ENCODE results near the gene HOXB13. TPM values are rescaled to one million over a fixed set of nuclear protein-coding genes. Genes with fewer than 3 reads are reported as not detected.
"Not testable (repeated sequence)": the region's sequence is repeated elsewhere in the genome, so short reads cannot be mapped to it uniquely, and the experiment has no call there.

The HOXB13 gene
- total RNA-seq, 2 experiments from 2014 or later = not detected

DNA sequence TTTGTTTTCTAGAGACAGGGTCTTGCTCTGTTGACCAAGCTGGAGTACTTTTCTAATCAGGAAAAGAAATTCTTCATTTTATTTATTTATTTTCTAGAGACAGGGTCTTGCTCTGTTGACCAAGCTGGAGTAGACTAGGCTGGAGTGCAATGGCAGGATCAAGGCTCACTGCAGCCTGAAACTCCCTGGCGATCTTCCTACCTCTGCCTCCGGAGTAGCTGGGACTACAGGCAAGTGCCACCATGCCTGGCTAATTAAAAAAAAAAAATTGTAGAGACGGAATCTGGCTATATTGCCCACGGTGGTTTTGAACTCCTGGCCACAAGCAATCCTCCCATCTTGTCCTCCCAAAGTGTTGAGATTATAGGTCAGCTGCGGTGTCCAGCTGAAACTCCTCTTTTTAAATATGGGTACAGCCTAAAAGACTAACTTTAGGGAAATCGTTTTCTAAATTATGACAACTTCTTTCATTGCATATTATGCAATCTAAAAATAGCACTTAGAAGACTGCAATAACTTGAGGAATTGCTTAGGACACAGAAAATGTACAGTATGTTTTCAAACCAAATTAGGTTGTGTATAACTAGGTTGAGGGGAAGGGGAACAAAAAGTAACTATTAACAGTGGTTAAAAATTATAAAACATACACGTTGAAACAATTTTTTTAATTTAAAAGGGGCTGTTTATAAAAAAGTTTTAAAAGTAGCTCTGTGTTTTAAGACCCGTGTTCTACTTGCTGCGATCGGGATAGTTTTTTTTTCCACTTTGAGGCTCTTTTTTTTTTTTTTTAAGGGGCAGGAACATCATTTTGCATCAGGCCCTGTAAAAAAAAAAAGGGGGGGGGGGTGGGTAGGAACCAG lies 11.0 kb downstream of the HOXB13 start:
- ATAC-seq (ENCODE audit: poor library complexity) (no peak), DNase-seq (no peak)
- ChIA-PET CTCF (interaction anchor here (0.5 to 1.6 kb wide), 3 partner anchors 14 to 1618 kb away, joined by 3 to 4 read pairs (median 3); no protein-coding TSS in a partner anchor), POLR2A (interaction anchor here (0.7 to 1.6 kb wide), 4 partner anchors 11 to 347 kb away, joined by 3 to 6 read pairs (median 4); partner anchors contain the start of gene HOXB13)
- Histone ChIP-seq H3K27me3 (ENCODE audit: control insufficient read depth in 1 of 2, insufficient read depth in 2 of 2, low read length in 2 of 2) (peaks cover 70 to 91% of the 10 kb centered on the region in 2 experiments), H3K36me3 (ENCODE audit: insufficient read depth, low read length) (no peaks in the 10 kb centered on the region), H3K4me3 (ENCODE audit: low read length) (no peak overlapping the region), H3K9me3 (ENCODE audit: control insufficient read depth in 1 of 2, insufficient read depth in 1 of 2, low read length in 2 of 2) (peaks cover 0 to 32% of the 10 kb centered on the region in 2 experiments), H3K4me1 (ENCODE audit: insufficient read depth, low read length) (peaks cover 29% of the 10 kb centered on the region), H3K27ac (ENCODE audit: low read depth in 1 of 2, low read length in 2 of 2) (no peak overlapping the region)
- intact Hi-C loops (cut with DNase I, micrococcal nuclease) = loop anchor here in 1 of 2 experiments (2.0 kb wide), 1 partner anchor 31 kb away; no protein-coding TSS in a partner anchor
- no peak for TF ChIP-seq CTCF (IDR thresholded peaks at IDR 0.05)
- peak overlapping the region; percentile 13 for H3K27ac Mint-ChIP-seq
- peaks cover 97% of the 10 kb centered on the region for H3K27me3 Mint-ChIP-seq
- H3K4me3 Mint-ChIP-seq = peak overlapping the region; percentile 66
- H3K4me1 Mint-ChIP-seq (ENCODE audit: low read depth) = peaks cover 28% of the 10 kb centered on the region
- no peaks in the 10 kb centered on the region for H3K9me3 Mint-ChIP-seq
- no peaks in the 10 kb centered on the region for H3K36me3 Mint-ChIP-seq (ENCODE audit: low read depth)

DNA sequence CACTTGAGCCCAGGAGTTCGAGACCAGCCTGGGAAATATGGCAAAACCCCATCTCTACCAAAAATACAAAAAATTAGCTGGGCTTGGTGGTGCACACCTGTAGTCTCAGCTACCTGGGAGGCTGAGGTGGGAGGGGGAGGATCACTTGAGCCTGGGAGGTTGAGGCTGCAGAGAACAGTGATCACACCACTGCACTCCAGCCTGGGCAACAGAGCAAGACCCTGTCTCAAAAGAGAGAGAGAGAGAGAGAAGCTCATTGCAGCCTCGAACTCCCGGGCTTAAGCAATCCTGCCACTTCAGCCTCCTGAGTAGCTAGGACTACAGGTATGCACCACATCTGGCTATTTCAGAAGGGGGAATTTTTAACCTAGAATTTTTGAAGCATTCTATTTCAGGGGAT lies 12.0 kb downstream of the HOXB13 start:
- peaks cover 63 to 86% of the 10 kb centered on the region in 2 experiments for H3K27me3 ChIP-seq (ENCODE audit: control insufficient read depth in 1 of 2, insufficient read depth in 2 of 2, low read length in 2 of 2)
- H3K36me3 ChIP-seq (ENCODE audit: insufficient read depth, low read length); ATAC-seq (ENCODE audit: poor library complexity); DNase-seq; H3K36me3 Mint-ChIP-seq (ENCODE audit: low read depth); H3K27ac Mint-ChIP-seq; H3K4me3 ChIP-seq (ENCODE audit: low read length); intact Hi-C loops (cut with DNase I, micrococcal nuclease); H3K27ac ChIP-seq (ENCODE audit: low read depth in 1 of 2, low read length in 2 of 2); H3K9me3 Mint-ChIP-seq; H3K4me3 Mint-ChIP-seq: not testable (repeated sequence)
- Mint-ChIP-seq H3K4me1 (ENCODE audit: low read depth) (peaks cover 28% of the 10 kb centered on the region), H3K27me3 (peaks cover 95% of the 10 kb centered on the region)
- H3K4me1 ChIP-seq (ENCODE audit: insufficient read depth, low read length) = peaks cover 23% of the 10 kb centered on the region
- CTCF ChIA-PET = interaction anchor here (1.6 kb wide), 1 partner anchor 163 kb away, joined by 3 read pairs; no protein-coding TSS in a partner anchor
- peaks cover 0 to 22% of the 10 kb centered on the region in 2 experiments for H3K9me3 ChIP-seq (ENCODE audit: control insufficient read depth in 1 of 2, insufficient read depth in 1 of 2, low read length in 2 of 2)
- POLR2A ChIA-PET = interaction anchor here (0.6 to 1.6 kb wide), 2 partner anchors 21 to 38 kb away, joined by 3 to 4 read pairs; no protein-coding TSS in a partner anchor

- H3K9me3 ChIP-seq (ENCODE audit: control insufficient read depth in 1 of 2, insufficient read depth in 1 of 2, low read length in 2 of 2) = peaks cover 0 to 21% of the 10 kb centered on the region in 2 experiments
- no peaks in the 10 kb centered on the region for H3K9me3 Mint-ChIP-seq
- peaks cover 28% of the 10 kb centered on the region for H3K4me1 Mint-ChIP-seq (ENCODE audit: low read depth)
- ChIA-PET POLR2A (no interaction called here), CTCF (interaction anchor here (1.4 to 1.6 kb wide), 2 partner anchors 8 to 163 kb away, joined by 3 read pairs; partner anchors contain the start of gene PRAC2)
- no peak for TF ChIP-seq CTCF (IDR thresholded peaks at IDR 0.05)
- ATAC-seq (ENCODE audit: poor library complexity) (no peak), DNase-seq (no peak)
- no peak overlapping the region for H3K27ac Mint-ChIP-seq
- H3K27me3 ChIP-seq (ENCODE audit: control insufficient read depth in 1 of 2, insufficient read depth in 2 of 2, low read length in 2 of 2) = peaks cover 63 to 83% of the 10 kb centered on the region in 2 experiments
- H3K36me3 ChIP-seq (ENCODE audit: insufficient read depth, low read length) = no peaks in the 10 kb centered on the region
- H3K36me3 Mint-ChIP-seq (ENCODE audit: low read depth) = no peaks in the 10 kb centered on the region
- no peak overlapping the region for H3K27ac ChIP-seq (ENCODE audit: low read depth in 1 of 2, low read length in 2 of 2)
- H3K4me3 ChIP-seq (ENCODE audit: low read length) = no peak overlapping the region
- peaks cover 23% of the 10 kb centered on the region for H3K4me1 ChIP-seq (ENCODE audit: insufficient read depth, low read length)
- no peak overlapping the region for H3K4me3 Mint-ChIP-seq
- H3K27me3 Mint-ChIP-seq = peaks cover 94% of the 10 kb centered on the region
- intact Hi-C loops (cut with DNase I, micrococcal nuclease) = no loop called here
Observed at GRCh38 chr17:48715496-48716399, 12.8 kb downstream of the HOXB13 start.
